Measurements from ENCODE around the gene TBC1D20. TPM values are rescaled to one million over a fixed set of nuclear protein-coding genes. Genes with fewer than 3 reads are reported as not detected.
"Not testable (repeated sequence)": the region's sequence is repeated elsewhere in the genome, so short reads cannot be mapped to it uniquely, and the experiment has no call there.

The TBC1D20 gene
- total and polyA plus RNA-seq, 4 donors: 15.7 to 42.4 (median 27.2) TPM

- 90 to 93% methylated on average over 20 to 21 of the region's 21 CpGs for WGBS, 2 donors
- no peak for DNase-seq
- peaks cover 0 to 43% (median 0%) of the 10 kb centered on the region in 4 donors for H3K36me3 ChIP-seq (ENCODE audit: control insufficient read depth in 4 of 4, insufficient read depth in 4 of 4, low read length in 4 of 4)
Observed at GRCh38 chr20:388034-388994, 74.0 kb downstream of the TBC1D20 start.

GRCh38 chr20:387520-387919, 74.8 kb downstream of the TBC1D20 start:
- Histone ChIP-seq H3K4me1 (ENCODE audit: control insufficient read depth in 5 of 5, insufficient read depth in 5 of 5, low read length in 5 of 5) (peaks cover 0 to 1% (median 0%) of the 10 kb centered on the region in 5 donors), H3K27ac (ENCODE audit: low read depth in 1 of 2, low read length in 1 of 2) (no peak overlapping the region), H3K4me3 (no peak overlapping the region), H3K27me3 (ENCODE audit: control insufficient read depth in 3 of 3, insufficient read depth in 3 of 3, low read length in 2 of 3) (no peaks in the 10 kb centered on the region), H3K9ac (ENCODE audit: insufficient read depth in 1 of 2, low read length in 2 of 2) (no peak overlapping the region), H3K36me3 (ENCODE audit: control insufficient read depth in 4 of 4, insufficient read depth in 4 of 4, low read length in 4 of 4) (peaks cover 0 to 39% (median 0%) of the 10 kb centered on the region in 4 donors), H3K9me3 (ENCODE audit: control insufficient read depth in 4 of 4, insufficient read depth in 3 of 4, low read length in 3 of 4) (peaks cover 0 to 3% (median 0%) of the 10 kb centered on the region in 4 donors)
- WGBS, 2 donors: 96 to 99% methylated on average over 3 of the region's 3 CpGs
- ATAC-seq (ENCODE audit: insufficient read depth, low FRiP score): no peak
- no peak for TF ChIP-seq CTCF (IDR thresholded peaks at IDR 0.05; ENCODE audit: control extremely low read depth, extremely low read depth)
- no peak for DNase-seq

More at GRCh38 chr20:388034-388994, 74.0 kb downstream of the TBC1D20 start:
- Histone ChIP-seq H3K27me3 (ENCODE audit: control insufficient read depth in 3 of 3, insufficient read depth in 3 of 3, low read length in 2 of 3) (no peaks in the 10 kb centered on the region), H3K4me1 (ENCODE audit: control insufficient read depth in 5 of 5, insufficient read depth in 5 of 5, low read length in 5 of 5) (peaks cover 0 to 1% (median 0%) of the 10 kb centered on the region in 5 donors), H3K9me3 (ENCODE audit: control insufficient read depth in 4 of 4, insufficient read depth in 3 of 4, low read length in 3 of 4) (peaks cover 0 to 3% (median 0%) of the 10 kb centered on the region in 4 donors), H3K4me3 (no peak overlapping the region), H3K9ac (ENCODE audit: insufficient read depth in 1 of 2, low read length in 2 of 2) (no peak overlapping the region), H3K27ac (ENCODE audit: low read depth in 1 of 2, low read length in 1 of 2) (no peak overlapping the region)
- ATAC-seq (ENCODE audit: insufficient read depth, low FRiP score): no peak
- TF ChIP-seq CTCF (IDR thresholded peaks at IDR 0.05; ENCODE audit: control extremely low read depth, extremely low read depth): no peak

GRCh38 chr20:386634-387033, 75.7 kb downstream of the TBC1D20 start:
- not testable (repeated sequence) for H3K4me3 ChIP-seq
- 97% methylated on average over 8 of the region's 8 CpGs for WGBS, 2 donors

More at GRCh38 chr20:386634-387033, 75.7 kb downstream of the TBC1D20 start:
- H3K4me1 ChIP-seq (ENCODE audit: control insufficient read depth in 5 of 5, insufficient read depth in 5 of 5, low read length in 5 of 5); H3K9ac ChIP-seq (ENCODE audit: insufficient read depth in 1 of 2, low read length in 2 of 2); ATAC-seq (ENCODE audit: insufficient read depth, low FRiP score); H3K9me3 ChIP-seq (ENCODE audit: control insufficient read depth in 4 of 4, insufficient read depth in 3 of 4, low read length in 3 of 4); DNase-seq; H3K27ac ChIP-seq (ENCODE audit: low read depth in 1 of 2, low read length in 1 of 2); H3K27me3 ChIP-seq (ENCODE audit: control insufficient read depth in 3 of 3, insufficient read depth in 3 of 3, low read length in 2 of 3): not testable (repeated sequence)
- peaks cover 0 to 34% (median 0%) of the 10 kb centered on the region in 4 donors for H3K36me3 ChIP-seq (ENCODE audit: control insufficient read depth in 4 of 4, insufficient read depth in 4 of 4, low read length in 4 of 4)

Small RNAs within 50 kb of the gene (small RNA-seq; reads per million reads assigned to genes)
- not detected for gene RF00019 (ENCODE audit: low replicate concordance)

Other genes starting within 250 kb of the TBC1D20 start
- gene DEFB129, start 235.3 kb downstream of the TBC1D20 start, total RNA-seq: not detected
- gene DEFB129, start 235.3 kb downstream of the TBC1D20 start, polyA plus RNA-seq: not detected
- not detected for gene DEFB132, start 204.8 kb downstream of the TBC1D20 start, total RNA-seq
- gene DEFB132, start 204.8 kb downstream of the TBC1D20 start, polyA plus RNA-seq: not detected
- 10 to 100 TPM; 14.4 to 22.4 TPM for gene C20orf96, start 171.8 kb downstream of the TBC1D20 start, total RNA-seq
- 1 to 10 TPM; 5.2 to 6.6 TPM for gene C20orf96, start 171.8 kb downstream of the TBC1D20 start, polyA plus RNA-seq
- 10 to 100 TPM; 15.3 to 27.8 TPM for gene ZCCHC3, start 165.0 kb downstream of the TBC1D20 start, total RNA-seq
- gene ZCCHC3, start 165.0 kb downstream of the TBC1D20 start, polyA plus RNA-seq: 10 to 100 TPM; 10.4 to 12.0 TPM
- 10 to 100 TPM in 1 of 2 donors, 1 to 10 TPM in 1; 6.8 to 15.9 TPM for gene SOX12, start 137.0 kb downstream of the TBC1D20 start, total RNA-seq
- 1 to 10 TPM; 2.7 to 4.1 TPM for gene SOX12, start 137.0 kb downstream of the TBC1D20 start, polyA plus RNA-seq
- gene NRSN2, start 115.4 kb downstream of the TBC1D20 start, total RNA-seq: 10 to 100 TPM; 15.3 to 43.7 TPM
- 10 to 100 TPM; 22.5 to 34.7 TPM for gene NRSN2, start 115.4 kb downstream of the TBC1D20 start, polyA plus RNA-seq
- gene TRIB3, start 81.8 kb downstream of the TBC1D20 start, total RNA-seq: 10 to 100 TPM in 1 of 2 donors, 1 to 10 TPM in 1; 7.6 to 39.4 TPM
- gene TRIB3, start 81.8 kb downstream of the TBC1D20 start, polyA plus RNA-seq: 10 to 100 TPM; 29.9 to 36.5 TPM
- gene RBCK1, start 54.2 kb downstream of the TBC1D20 start, total RNA-seq: 100 to 1,000 TPM in 1 of 2 donors, 10 to 100 TPM in 1; 58.3 to 102 TPM
- gene RBCK1, start 54.2 kb downstream of the TBC1D20 start, polyA plus RNA-seq: 100 to 1,000 TPM in 1 of 2 donors, 10 to 100 TPM in 1; 95.9 to 108 TPM
- gene CSNK2A1, start 81.3 kb upstream of the TBC1D20 start, total RNA-seq: 100 to 1,000 TPM in 1 of 2 donors, 10 to 100 TPM in 1; 83.5 to 186 TPM
- gene CSNK2A1, start 81.3 kb upstream of the TBC1D20 start, polyA plus RNA-seq: 10 to 100 TPM; 20.5 to 37.9 TPM
- under 1 TPM in 1 of 2 donors, not detected in 1; 0.82 TPM for gene TCF15, start 147.8 kb upstream of the TBC1D20 start, total RNA-seq
- gene TCF15, start 147.8 kb upstream of the TBC1D20 start, polyA plus RNA-seq: under 1 TPM; 0.28 to 0.40 TPM
- 10 to 100 TPM in 1 of 2 donors, 1 to 10 TPM in 1; 6.1 to 32.7 TPM for gene SRXN1, start 190.7 kb upstream of the TBC1D20 start, total RNA-seq
- gene SRXN1, start 190.7 kb upstream of the TBC1D20 start, polyA plus RNA-seq: 10 to 100 TPM; 17.9 to 47.4 TPM
- gene SCRT2, start 213.3 kb upstream of the TBC1D20 start, total RNA-seq: not detected
- not detected for gene SCRT2, start 213.3 kb upstream of the TBC1D20 start, polyA plus RNA-seq

Data from lung (tissue), 13 donors.